ENCODE data around the gene PODNL1.

DNA sequence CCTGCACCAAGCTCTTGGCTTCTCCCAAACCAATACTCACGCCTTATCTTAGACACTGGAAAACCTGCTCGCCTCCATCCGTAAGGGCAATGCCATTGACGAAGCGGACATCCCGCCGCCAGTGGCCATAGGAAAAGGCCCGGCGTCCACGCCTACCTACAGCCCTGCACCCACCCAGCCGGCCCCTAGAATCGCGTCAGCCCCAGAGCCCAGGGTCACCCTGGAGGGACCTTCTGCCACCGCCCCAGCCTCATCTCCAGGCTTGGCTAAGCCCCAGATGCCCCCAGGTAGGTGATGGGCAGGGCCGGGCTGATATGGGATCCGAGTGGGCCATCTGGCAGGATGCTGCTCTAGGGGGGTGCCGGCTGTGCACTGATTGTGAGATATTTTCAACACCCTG lies 24.9 kb downstream of the PODNL1 start:
- TF ChIP-seq, protein P1, sequence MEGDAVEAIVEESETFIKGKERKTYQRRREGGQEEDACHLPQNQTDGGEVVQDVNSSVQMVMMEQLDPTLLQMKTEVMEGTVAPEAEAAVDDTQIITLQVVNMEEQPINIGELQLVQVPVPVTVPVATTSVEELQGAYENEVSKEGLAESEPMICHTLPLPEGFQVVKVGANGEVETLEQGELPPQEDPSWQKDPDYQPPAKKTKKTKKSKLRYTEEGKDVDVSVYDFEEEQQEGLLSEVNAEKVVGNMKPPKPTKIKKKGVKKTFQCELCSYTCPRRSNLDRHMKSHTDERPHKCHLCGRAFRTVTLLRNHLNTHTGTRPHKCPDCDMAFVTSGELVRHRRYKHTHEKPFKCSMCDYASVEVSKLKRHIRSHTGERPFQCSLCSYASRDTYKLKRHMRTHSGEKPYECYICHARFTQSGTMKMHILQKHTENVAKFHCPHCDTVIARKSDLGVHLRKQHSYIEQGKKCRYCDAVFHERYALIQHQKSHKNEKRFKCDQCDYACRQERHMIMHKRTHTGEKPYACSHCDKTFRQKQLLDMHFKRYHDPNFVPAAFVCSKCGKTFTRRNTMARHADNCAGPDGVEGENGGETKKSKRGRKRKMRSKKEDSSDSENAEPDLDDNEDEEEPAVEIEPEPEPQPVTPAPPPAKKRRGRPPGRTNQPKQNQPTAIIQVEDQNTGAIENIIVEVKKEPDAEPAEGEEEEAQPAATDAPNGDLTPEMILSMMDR (IDR thresholded peaks at IDR 0.05; ENCODE audit: poor library complexity) = no peak
- TF ChIP-seq EZH2 (IDR thresholded peaks at IDR 0.05; ENCODE audit: borderline replicate concordance) = no peak
- TF ChIP-seq EZH2phosphoT487 (IDR thresholded peaks at IDR 0.05; ENCODE audit: low read depth, severe bottlenecking, unreplicated experiment) = no peak
